GM13976 (cell line): ENCODE data around the gene MRPL1.

ENCODE experiments used
- DNase-seq: peaks from one replicate; pipeline ENCODE4 v3.0.0; 2012; ENCODE audit warnings: low spot score
- CTCF ChIP-seq: IDR thresholded peaks from 2 replicates; pipeline ENCODE4 v1.5.1; 2012; ENCODE audit warnings: borderline replicate concordance, mild to moderate bottlenecking; ENCODE audit not compliant: insufficient read depth; ENCODE audit errors: extremely low read depth, missing control alignments, control extremely low read depth
- in situ Hi-C: fragments of 300-500 bp; cut with MboI; formaldehyde crosslinking; loops from one replicate; pipeline ENCODE4 v1.12.0; 2022; ENCODE audit warnings: low sequenced_read_pairs, mixed read lengths, inconsistent platforms; ENCODE audit not compliant: unreplicated experiment

MRPL1 gene

GRCh38 chr4:77990904-77991358, 128.3 kb downstream of the MRPL1 start:
- TF ChIP-seq CTCF: no peak
- in situ Hi-C loops: no loop called here
- no peak for DNase-seq

- TF ChIP-seq CTCF: no peak
- in situ Hi-C loops: no loop called here
- DNase-seq: no peak
Observed at GRCh38 chr4:77992581-77992980, 130.0 kb downstream of the MRPL1 start.

DNA sequence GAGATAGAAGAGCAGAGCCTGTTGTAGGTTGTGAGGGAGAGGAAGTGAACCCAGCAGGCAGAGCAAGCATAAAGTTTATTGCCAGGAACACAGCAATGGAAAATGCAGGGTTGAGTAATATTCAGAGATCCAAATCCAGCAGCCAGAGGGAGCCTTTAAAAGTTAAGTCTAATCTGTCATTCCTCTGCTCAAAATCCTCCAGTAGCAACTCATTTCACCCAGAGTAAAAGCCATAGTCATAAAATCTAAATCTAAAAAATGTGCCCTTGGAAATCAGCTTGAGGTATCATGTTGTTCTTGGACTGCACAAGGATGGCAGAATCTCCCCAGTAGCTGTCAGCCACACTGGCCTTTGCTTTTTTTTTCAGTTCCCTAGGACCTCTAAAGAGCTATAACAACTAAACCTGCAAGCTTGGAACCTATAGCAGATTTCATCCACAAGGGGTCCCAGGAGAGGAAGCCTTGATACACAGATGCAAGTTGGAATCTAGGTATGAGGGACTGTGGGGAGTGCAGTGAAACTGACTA, 131.6 kb downstream of the MRPL1 start:
- TF ChIP-seq CTCF: no peak
- DNase-seq: peak; percentile 30
- in situ Hi-C loops: no loop called here

DNA sequence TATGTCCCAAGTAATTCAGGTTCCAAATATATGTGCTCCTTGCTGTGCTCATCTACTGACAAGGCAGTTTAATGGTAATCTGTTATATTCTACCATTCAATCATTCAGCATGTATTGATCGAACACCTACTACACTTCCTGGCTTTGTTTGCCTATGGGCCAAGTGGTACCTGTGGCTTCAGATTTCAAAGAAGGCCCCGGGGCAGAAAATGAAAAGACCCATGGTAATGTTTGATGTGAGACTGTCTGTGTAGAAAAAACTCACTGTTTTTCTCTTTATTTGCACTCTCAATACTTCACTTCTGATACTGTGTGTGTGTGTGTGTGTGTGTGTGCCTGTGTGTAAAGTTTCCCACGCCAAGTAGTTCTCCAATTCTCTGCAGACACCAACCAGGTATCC, 133.4 kb downstream of the MRPL1 start:
- no peak for TF ChIP-seq CTCF
- in situ Hi-C loops: no loop called here
- DNase-seq: no peak

- in situ Hi-C loops: no loop called here
- no peak for TF ChIP-seq CTCF
- no peak for DNase-seq
Observed at GRCh38 chr4:78001531-78001930, 138.9 kb downstream of the MRPL1 start.

DNA sequence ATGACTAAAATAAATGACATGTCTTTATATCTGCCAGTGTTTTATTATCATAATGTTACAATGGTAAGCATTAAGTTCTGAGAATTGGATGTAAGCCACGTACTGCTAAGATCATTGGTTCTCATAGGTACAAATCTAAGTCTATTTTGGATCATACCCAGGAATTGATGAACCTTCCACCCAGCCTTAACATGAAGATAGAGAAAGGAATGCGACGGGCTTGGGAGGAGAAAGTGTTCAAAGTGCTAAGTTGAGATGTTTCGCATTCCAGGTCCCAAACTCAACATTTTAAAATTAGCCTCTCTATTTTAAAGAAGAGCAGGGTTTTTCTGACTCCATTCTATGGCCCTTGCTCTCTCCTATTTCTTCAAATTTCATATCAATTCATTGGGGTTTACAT, 139.6 kb downstream of the MRPL1 start:
- DNase-seq: no peak
- in situ Hi-C loops: no loop called here
- no peak for TF ChIP-seq CTCF
